GM10266 (cell line): Measurements from ENCODE around the gene CACNA1B.
"Not testable (repeated sequence)": the region's sequence is repeated elsewhere in the genome, so short reads cannot be mapped to it uniquely, and the experiment has no call there.

Experiments
- DNase-seq: peaks from one replicate; pipeline ENCODE4 v3.0.0; 2012; ENCODE audit errors: extremely low spot score
- CTCF ChIP-seq: IDR thresholded peaks from 2 replicates; pipeline ENCODE4 v1.5.1; 2012; ENCODE audit warnings: mild to moderate bottlenecking, low read depth; ENCODE audit not compliant: control insufficient read depth, insufficient read depth; ENCODE audit errors: missing control alignments

CACNA1B gene

DNA sequence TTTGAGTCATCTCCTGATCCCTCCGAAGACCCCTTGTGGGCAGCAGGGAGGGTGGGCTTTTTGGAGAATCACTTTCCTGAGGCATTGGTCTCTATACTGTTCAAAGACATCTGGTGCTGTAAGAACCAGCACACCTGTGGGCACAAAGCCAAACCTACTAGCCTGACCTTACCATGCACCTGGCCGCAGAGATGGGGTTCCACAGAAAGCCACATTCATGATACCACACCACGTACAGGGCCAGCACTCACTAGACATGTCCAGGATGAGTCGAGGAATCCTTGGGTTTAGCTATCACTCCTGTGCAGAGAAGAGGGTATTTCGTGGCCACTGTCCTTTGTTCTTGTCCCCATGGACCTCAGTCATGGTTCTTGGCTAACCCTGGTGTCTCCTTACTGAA is 203.4 kb downstream of the CACNA1B start:
- TF ChIP-seq CTCF: no peak
- no peak for DNase-seq

GRCh38 chr9:138082918-138083636 is 205.5 kb downstream of the CACNA1B start:
- TF ChIP-seq CTCF: no peak
- DNase-seq: no peak

GRCh38 chr9:138083873-138084272 is 206.3 kb downstream of the CACNA1B start:
- no peak for DNase-seq
- no peak for TF ChIP-seq CTCF

DNA sequence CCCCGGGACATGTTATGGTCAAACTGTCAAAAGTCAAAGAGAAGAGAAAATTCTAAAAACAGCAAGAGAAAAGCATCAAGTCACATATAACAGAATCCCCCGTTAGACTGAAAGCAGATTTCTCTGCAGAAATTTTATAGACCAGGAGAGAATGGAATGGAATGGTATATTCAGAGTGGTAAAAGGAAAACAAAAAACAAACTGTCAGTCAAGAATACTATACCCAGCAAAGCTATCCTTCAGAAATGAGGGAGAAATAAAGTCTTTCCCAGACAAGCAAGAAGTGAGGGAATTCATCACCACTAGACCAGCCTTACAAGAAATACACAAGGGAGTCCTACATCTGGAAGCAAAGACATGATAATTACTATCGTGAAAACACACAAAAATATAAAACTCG is 208.0 kb downstream of the CACNA1B start:
- DNase-seq: no peak
- no peak for TF ChIP-seq CTCF

GRCh38 chr9:138092057-138092456 is 214.5 kb downstream of the CACNA1B start:
- DNase-seq: not testable (repeated sequence)

- no peak for DNase-seq
- no peak for TF ChIP-seq CTCF
These were observed 216.4 kb downstream of the CACNA1B start for GRCh38 chr9:138094028-138094427.

DNA sequence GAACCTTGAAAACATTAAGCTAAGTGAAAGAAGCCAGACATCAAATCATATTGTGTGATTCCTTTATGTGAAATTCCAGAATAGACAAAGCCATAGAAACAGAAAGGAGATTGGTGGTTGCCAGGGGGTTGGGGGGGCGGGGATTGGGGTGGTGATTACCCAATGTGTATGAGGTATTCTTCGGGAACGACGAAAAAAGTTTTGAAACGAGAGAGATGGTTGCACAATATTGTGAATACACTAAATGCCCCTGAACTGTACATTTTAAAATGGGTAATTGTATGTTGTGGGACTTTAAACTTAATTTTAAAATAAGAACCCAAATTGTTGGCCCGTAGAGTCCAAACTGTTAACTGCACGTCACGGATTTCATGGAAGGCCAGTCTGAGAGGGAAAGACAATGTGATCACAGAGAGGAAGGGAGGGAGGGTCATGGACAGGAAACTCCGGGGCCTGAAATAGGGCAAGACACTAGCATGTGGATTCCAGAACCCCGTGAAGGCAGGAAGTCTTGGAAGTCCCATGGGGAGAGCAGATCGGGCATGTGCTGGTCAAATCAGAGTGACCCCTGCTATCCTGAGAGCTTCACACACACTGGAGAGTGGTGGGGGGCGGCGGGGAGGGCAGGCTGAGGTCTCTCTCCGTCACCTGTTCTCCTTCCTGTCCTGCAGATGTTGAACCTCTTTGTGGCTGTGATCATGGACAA is 218.4 kb downstream of the CACNA1B start:
- no peak for DNase-seq
- TF ChIP-seq CTCF: no peak
